Mesothelial cell of epicardium (in vitro differentiated cells): Measurements from ENCODE around the gene UBE2E2. TPM values are rescaled to one million over a fixed set of nuclear protein-coding genes. Genes with fewer than 3 reads are reported as not detected.

Experiments
- DNase-seq, 2 experiments: peaks; one replicate each; pipeline ENCODE4 v3.0.0; 2021; ENCODE audit warnings: low spot score in 2 of 2; ENCODE audit not compliant: unreplicated experiment in 2 of 2
- H3K27ac Mint-ChIP-seq: 2 replicates; pipeline ENCODE4 v1.8.0; 2021; ENCODE audit warnings: mixed read lengths
- H3K27me3 Mint-ChIP-seq: 2 replicates; pipeline ENCODE4 v1.8.0; 2021; ENCODE audit warnings: low read depth, mixed read lengths
- H3K36me3 Mint-ChIP-seq: 2 replicates; pipeline ENCODE4 v1.8.0; 2021; ENCODE audit warnings: mixed read lengths
- H3K4me1 Mint-ChIP-seq: 2 replicates; pipeline ENCODE4 v1.8.0; 2021; ENCODE audit warnings: mixed read lengths
- H3K4me3 Mint-ChIP-seq: 2 replicates; pipeline ENCODE4 v1.8.0; 2021; ENCODE audit warnings: mild to moderate bottlenecking, moderate library complexity, mixed read lengths
- H3K9me3 Mint-ChIP-seq: 2 replicates; pipeline ENCODE4 v1.8.0; 2021; ENCODE audit warnings: mixed read lengths
- total RNA-seq: library from RNA; stranded (reverse); gene quantifications from 3 replicates; pipeline ENCODE4 v1.2.1, GENCODE V29; 2021
- TF ChIP-seq, protein P1 (sequence below): fragments of 200-600 bp; sonication (generic); IDR thresholded peaks from one replicate; pipeline ENCODE4 v1.5.0; 2021; ENCODE audit warnings: antibody characterized with exemption; ENCODE audit not compliant: unreplicated experiment

Gene UBE2E2
- total RNA-seq, 1 donor from 2014 or later, result 42.3 TPM

GRCh38 chr3:23202203-23202920 lies 765 bp upstream of the UBE2E2 start:
- peaks cover 24% of the 10 kb centered on the region for H3K27me3 Mint-ChIP-seq
- DNase-seq, result no peak

DNA sequence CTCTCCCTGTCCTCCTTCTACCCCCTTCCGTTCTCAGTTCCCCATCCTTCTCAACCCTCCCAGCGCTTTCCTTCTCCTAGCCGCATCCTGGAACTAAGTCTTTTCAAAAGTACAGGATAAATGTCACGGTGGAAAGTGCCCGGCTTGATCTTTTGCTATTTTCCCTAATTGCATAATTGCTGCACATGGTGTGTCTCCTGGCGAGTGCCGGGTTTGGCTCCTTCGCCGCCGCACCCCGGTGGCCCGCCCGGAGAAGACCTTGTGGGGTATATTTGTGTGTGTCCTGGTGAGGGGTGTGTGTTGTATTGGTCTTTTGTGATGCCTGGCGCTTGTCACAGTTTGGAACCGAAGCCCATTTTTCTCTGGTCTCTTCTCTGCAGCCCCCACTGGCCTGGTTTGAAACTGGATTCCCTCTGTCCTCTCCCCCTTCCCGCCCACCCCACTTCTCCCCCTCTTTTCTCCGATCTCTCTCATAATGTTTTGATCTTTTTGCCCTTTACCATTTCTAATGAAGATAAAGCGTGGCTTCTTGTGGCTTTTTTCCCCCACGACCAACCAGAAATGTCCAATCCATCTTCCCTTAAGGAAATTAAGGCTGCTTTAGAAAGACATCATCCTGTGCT lies 692 bp downstream of the UBE2E2 start:
- DNase-seq, result peak in 1 of 2 experiments; percentile 40
- Mint-ChIP-seq H3K4me1 (peaks cover 16% of the 10 kb centered on the region), H3K9me3 (no peaks in the 10 kb centered on the region), H3K4me3 (peak overlapping the region; percentile 93), H3K27ac (peak overlapping the region; percentile 74), H3K36me3 (no peaks in the 10 kb centered on the region), H3K27me3 (peaks cover 17% of the 10 kb centered on the region)
- TF ChIP-seq, protein P1, sequence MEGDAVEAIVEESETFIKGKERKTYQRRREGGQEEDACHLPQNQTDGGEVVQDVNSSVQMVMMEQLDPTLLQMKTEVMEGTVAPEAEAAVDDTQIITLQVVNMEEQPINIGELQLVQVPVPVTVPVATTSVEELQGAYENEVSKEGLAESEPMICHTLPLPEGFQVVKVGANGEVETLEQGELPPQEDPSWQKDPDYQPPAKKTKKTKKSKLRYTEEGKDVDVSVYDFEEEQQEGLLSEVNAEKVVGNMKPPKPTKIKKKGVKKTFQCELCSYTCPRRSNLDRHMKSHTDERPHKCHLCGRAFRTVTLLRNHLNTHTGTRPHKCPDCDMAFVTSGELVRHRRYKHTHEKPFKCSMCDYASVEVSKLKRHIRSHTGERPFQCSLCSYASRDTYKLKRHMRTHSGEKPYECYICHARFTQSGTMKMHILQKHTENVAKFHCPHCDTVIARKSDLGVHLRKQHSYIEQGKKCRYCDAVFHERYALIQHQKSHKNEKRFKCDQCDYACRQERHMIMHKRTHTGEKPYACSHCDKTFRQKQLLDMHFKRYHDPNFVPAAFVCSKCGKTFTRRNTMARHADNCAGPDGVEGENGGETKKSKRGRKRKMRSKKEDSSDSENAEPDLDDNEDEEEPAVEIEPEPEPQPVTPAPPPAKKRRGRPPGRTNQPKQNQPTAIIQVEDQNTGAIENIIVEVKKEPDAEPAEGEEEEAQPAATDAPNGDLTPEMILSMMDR, result no peak

More at GRCh38 chr3:23202203-23202920, 765 bp upstream of the UBE2E2 start:
- H3K9me3 Mint-ChIP-seq, result no peaks in the 10 kb centered on the region
- TF ChIP-seq, protein P1, result no peak
- peak overlapping the region; percentile 52 for H3K27ac Mint-ChIP-seq
- peaks cover 16% of the 10 kb centered on the region for H3K4me1 Mint-ChIP-seq
- H3K36me3 Mint-ChIP-seq, result no peaks in the 10 kb centered on the region
- H3K4me3 Mint-ChIP-seq, result peak overlapping the region; percentile 76

GRCh38 chr3:23206366-23206765 lies 3.2 kb downstream of the UBE2E2 start:
- Mint-ChIP-seq H3K9me3 (no peaks in the 10 kb centered on the region), H3K27me3 (peaks cover 3% of the 10 kb centered on the region), H3K4me3 (no peak overlapping the region), H3K27ac (no peak overlapping the region), H3K36me3 (peaks cover 5% of the 10 kb centered on the region), H3K4me1 (peaks cover 12% of the 10 kb centered on the region)
- DNase-seq, result no peak
- TF ChIP-seq, protein P1, result no peak

DNA sequence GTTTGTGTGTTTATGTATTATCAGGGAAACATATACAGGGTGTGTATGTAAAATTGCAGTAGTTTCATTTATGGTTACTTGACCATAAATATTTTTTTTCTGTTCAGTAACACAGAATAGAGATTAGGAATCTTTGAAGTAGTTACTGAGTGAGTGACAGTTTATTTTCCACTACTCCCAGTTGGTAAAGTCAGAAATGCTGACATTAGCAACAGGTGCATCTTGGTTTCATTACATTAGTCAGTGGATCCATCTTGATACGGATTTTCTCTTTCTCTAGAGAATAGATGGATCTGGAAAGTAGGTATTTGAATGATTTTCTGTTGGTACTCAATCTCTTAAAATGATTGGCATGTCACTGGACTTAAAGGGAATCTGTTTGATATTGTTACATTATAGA lies 6.0 kb downstream of the UBE2E2 start:
- no peak for DNase-seq
- Mint-ChIP-seq H3K9me3 (no peaks in the 10 kb centered on the region), H3K4me1 (peaks cover 4% of the 10 kb centered on the region), H3K27me3 (no peaks in the 10 kb centered on the region), H3K4me3 (no peak overlapping the region), H3K27ac (no peak overlapping the region), H3K36me3 (peaks cover 5% of the 10 kb centered on the region)
- TF ChIP-seq, protein P1, result no peak

DNA sequence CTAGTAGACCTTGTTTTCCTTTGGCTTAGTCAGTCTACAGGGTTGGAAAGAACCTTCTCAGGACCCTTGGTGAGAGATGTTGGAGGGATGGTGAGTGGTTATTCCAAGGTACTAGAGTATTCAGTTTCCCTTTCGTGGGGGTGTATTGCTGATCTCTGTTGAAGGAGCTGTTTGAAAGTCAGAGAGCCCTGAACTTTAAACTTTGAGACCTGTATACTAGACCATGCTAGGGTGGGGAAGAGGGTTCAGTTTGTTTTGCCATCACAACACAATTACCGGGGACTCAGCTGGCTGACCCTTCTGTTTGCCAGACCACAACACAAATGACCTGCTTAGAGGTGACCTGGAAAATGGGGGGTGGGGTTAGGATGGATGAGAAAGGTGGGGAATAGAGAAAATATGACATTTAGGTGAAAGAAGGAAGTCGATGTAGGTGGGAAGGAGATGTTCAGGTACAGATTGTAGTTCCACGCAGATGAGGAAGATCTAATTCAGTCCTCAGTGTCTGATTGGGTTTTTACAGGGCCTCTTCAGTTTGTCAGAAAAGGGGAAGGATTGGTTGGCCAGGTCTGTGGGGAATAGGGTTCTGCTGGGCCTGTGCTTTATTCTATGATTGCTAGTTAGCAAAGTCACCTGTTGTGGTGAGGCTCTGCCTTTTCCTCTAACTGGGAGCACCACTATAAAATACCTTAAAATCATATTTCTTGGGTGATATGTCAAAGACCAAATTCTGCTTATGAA lies 6.8 kb downstream of the UBE2E2 start:
- DNase-seq, result no peak
- H3K27me3 Mint-ChIP-seq, result no peaks in the 10 kb centered on the region
- H3K4me1 Mint-ChIP-seq, result no peaks in the 10 kb centered on the region
- H3K27ac Mint-ChIP-seq, result no peak overlapping the region
- TF ChIP-seq, protein P1, result no peak
- peaks cover 5% of the 10 kb centered on the region for H3K36me3 Mint-ChIP-seq
- no peak overlapping the region for H3K4me3 Mint-ChIP-seq
- no peaks in the 10 kb centered on the region for H3K9me3 Mint-ChIP-seq
